Osteoblast (primary cell): Measurements from ENCODE around the gene SETD1A. TPM values are rescaled to one million over a fixed set of nuclear protein-coding genes. Genes with fewer than 3 reads are reported as not detected.

Experiments
- DNase-seq: peaks from one replicate; pipeline ENCODE4 v3.0.0; 2011; ENCODE audit warnings: low spot score, mixed read lengths; ENCODE audit not compliant: insufficient read length; ENCODE audit errors: missing footprints
- H2AFZ ChIP-seq: 2 replicates; pipeline ENCODE4 v1.6.0; 2011; ENCODE audit warnings: mild to moderate bottlenecking, low read length
- H3K27ac ChIP-seq: 2 replicates; pipeline ENCODE4 v1.5.1; 2011; ENCODE audit warnings: mild to moderate bottlenecking, low read depth, low read length, moderate library complexity
- H3K27me3 ChIP-seq: 2 replicates; pipeline ENCODE4 v1.6.0; 2012; ENCODE audit warnings: mild to moderate bottlenecking, control low read depth, inconsistent platforms, low read length, moderate library complexity; ENCODE audit not compliant: insufficient read depth
- H3K36me3 ChIP-seq: 2 replicates; pipeline ENCODE4 v1.5.1; 2011; ENCODE audit warnings: mild to moderate bottlenecking, low read length, control low read depth, moderate library complexity; ENCODE audit not compliant: insufficient read depth
- H3K4me1 ChIP-seq: 2 replicates; pipeline ENCODE4 v1.5.1; 2011; ENCODE audit warnings: mild to moderate bottlenecking, low read length, control low read depth, moderate library complexity; ENCODE audit not compliant: insufficient read depth
- H3K4me2 ChIP-seq: 2 replicates; pipeline ENCODE4 v1.6.0; 2011; ENCODE audit warnings: mild to moderate bottlenecking, low read length; ENCODE audit not compliant: insufficient read depth
- H3K4me3 ChIP-seq: fragments of 200-600 bp; sonication (generic); 3 replicates; pipeline ENCODE4 v1.5.1; 2012; ENCODE audit warnings: mild to moderate bottlenecking, low read length, inconsistent platforms; ENCODE audit not compliant: insufficient read depth
- H3K79me2 ChIP-seq: 2 replicates; pipeline ENCODE4 v1.6.0; 2012; ENCODE audit warnings: mild to moderate bottlenecking, low read length, control low read depth, inconsistent platforms; ENCODE audit not compliant: insufficient read depth
- H3K9me3 ChIP-seq: 2 replicates; pipeline ENCODE4 v1.5.1; 2011; ENCODE audit warnings: low read depth, low read length, control low read depth
- H4K20me1 ChIP-seq: 2 replicates; pipeline ENCODE4 v1.6.0; 2012; ENCODE audit warnings: mild to moderate bottlenecking, low read length, control low read depth; ENCODE audit not compliant: insufficient read depth
- total RNA-seq: library from RNA; depleted of rRNA; stranded (reverse); fragments of >200 nt; gene quantifications from 2 replicates; pipeline ENCODE4 v1.2.3, GENCODE V29; 2012
- TF ChIP-seq, protein P1 (sequence below): IDR thresholded peaks from 2 replicates; pipeline ENCODE4 v1.5.1; 2011; ENCODE audit warnings: mild to moderate bottlenecking, low read depth, low read length, moderate library complexity; ENCODE audit errors: extremely low read depth

SETD1A gene
- total RNA-seq, 1 donor, result 2.2 TPM

DNA sequence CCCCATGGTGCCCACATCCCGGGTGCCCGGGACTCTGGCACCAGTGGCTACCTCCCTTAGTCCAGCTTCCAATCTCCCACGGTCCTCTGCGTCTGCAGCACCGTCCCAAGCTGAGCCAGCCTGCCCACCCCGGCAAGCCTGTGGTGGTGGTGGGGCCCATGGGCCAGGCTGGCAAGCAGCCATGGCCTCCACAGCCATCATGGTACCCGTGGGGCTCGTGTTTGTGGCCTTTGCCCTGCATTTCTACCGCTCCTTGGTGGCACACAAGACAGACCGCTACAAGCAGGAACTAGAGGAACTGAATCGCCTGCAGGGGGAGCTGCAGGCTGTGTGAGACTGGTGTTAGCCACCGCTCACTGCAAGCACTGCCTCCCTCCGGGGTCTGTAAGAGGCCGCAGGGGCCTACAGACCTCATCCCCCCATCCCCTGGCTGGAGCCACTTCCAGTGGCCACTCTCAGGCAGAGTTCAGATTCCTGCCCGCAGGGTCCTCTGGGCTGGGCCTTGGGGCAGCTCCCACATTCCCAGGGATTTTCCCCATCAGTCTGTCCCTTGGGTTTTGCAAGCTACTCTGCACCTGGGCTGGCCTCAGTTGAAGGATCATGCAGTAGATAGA is 3.9 kb upstream of the SETD1A start:
- no peaks in the 10 kb centered on the region for H3K9me3 ChIP-seq
- H3K4me1 ChIP-seq, result peaks cover 31% of the 10 kb centered on the region
- H3K27me3 ChIP-seq, result no peaks in the 10 kb centered on the region
- H3K4me2 ChIP-seq, result no peak overlapping the region
- H3K27ac ChIP-seq, result no peak overlapping the region
- no peak overlapping the region for H3K4me3 ChIP-seq
- peaks cover 12% of the 10 kb centered on the region for H3K79me2 ChIP-seq
- H4K20me1 ChIP-seq, result peaks cover 21% of the 10 kb centered on the region
- TF ChIP-seq, protein P1, sequence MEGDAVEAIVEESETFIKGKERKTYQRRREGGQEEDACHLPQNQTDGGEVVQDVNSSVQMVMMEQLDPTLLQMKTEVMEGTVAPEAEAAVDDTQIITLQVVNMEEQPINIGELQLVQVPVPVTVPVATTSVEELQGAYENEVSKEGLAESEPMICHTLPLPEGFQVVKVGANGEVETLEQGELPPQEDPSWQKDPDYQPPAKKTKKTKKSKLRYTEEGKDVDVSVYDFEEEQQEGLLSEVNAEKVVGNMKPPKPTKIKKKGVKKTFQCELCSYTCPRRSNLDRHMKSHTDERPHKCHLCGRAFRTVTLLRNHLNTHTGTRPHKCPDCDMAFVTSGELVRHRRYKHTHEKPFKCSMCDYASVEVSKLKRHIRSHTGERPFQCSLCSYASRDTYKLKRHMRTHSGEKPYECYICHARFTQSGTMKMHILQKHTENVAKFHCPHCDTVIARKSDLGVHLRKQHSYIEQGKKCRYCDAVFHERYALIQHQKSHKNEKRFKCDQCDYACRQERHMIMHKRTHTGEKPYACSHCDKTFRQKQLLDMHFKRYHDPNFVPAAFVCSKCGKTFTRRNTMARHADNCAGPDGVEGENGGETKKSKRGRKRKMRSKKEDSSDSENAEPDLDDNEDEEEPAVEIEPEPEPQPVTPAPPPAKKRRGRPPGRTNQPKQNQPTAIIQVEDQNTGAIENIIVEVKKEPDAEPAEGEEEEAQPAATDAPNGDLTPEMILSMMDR, result peak; percentile 79
- H2AFZ ChIP-seq, result no peak overlapping the region
- H3K36me3 ChIP-seq, result no peaks in the 10 kb centered on the region
- DNase-seq, result peak; percentile 94

DNA sequence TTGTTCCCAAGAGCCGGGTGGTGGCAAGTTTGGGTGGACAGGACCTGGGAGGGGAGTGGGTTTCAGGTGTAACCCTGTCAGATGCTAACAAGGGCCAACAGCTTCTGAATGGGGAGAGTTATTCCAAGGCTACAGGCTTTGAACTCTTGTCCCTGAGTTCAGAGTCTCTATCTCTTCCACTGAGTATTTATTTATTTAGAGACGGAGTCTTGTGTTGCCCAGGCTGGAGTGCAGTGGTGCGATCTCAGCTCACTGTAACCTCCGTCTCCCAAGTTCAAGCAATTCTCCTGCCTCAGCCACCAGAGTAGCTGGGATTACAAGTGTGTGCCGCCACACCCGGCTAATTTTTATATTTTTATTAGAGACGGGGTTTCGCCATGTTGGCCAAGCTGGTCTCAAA is 2.6 kb upstream of the SETD1A start:
- TF ChIP-seq, protein P1, result no peak
- Histone ChIP-seq H3K79me2 (peaks cover 17% of the 10 kb centered on the region), H3K4me1 (peaks cover 32% of the 10 kb centered on the region), H4K20me1 (peaks cover 29% of the 10 kb centered on the region), H3K4me2 (no peak overlapping the region), H3K27me3 (no peaks in the 10 kb centered on the region), H3K4me3 (no peak overlapping the region), H3K27ac (no peak overlapping the region), H3K9me3 (no peaks in the 10 kb centered on the region), H3K36me3 (peaks cover 11% of the 10 kb centered on the region), H2AFZ (no peak overlapping the region)
- DNase-seq, result no peak

DNA sequence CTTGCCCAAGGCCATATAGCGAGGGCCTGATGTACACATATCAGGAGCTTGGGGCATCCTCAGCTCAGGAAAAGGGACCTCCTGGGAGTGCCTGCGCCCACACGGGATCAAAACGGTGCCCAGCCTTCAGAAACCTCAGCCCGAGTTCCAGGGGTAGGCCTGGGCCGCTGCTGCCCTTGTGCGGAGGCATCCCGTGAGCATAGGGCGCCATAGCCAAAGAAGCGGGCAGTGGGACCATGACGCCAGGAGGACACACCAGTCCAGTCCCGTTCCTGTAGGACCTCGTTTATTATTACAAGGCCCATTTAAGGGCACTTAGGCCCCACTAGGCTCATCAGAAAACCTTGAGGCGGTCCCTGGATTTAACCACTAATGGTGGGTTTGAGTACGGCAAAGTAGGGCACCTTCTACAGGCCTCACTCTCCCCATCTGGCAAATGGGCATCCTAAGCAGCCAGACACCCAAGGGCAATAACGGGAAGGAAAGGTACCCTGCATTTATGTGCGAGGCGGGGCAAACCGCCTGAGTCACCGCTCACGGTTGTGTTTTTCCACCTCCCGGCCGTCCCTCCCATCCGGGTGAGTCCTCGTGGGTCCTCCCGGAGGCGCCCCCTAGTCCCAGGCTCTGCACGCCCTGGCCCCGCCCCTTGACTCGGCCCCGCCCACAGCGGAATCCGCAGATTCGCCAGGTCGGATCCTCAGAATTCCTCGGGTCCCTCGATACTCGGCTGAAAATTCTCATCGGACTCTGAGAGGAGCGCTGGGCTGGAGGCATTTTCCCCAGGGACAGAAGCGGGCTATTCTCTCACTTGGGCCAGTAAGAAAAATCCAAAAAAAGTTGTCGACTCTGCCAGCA is 726 bp upstream of the SETD1A start:
- peaks cover 22% of the 10 kb centered on the region for H4K20me1 ChIP-seq
- H3K4me3 ChIP-seq, result peak overlapping the region; percentile 94
- H3K36me3 ChIP-seq, result peaks cover 29% of the 10 kb centered on the region
- no peaks in the 10 kb centered on the region for H3K27me3 ChIP-seq
- peak overlapping the region; percentile 99 for H3K4me2 ChIP-seq
- H3K27ac ChIP-seq, result peak overlapping the region; percentile 96
- H2AFZ ChIP-seq, result peak overlapping the region; percentile 96
- TF ChIP-seq, protein P1, result peak; percentile 11
- peak; percentile 99 for DNase-seq
- peaks cover 24% of the 10 kb centered on the region for H3K79me2 ChIP-seq
- no peaks in the 10 kb centered on the region for H3K9me3 ChIP-seq
- peaks cover 16% of the 10 kb centered on the region for H3K4me1 ChIP-seq
